Activated naive CD8-positive, alpha-beta T cell (primary cell): ENCODE measurements around the gene CALML3.

Experiments
- H3K27ac Mint-ChIP-seq: one replicate; pipeline ENCODE4 v1.8.0; 2021; ENCODE audit warnings: mixed read lengths
- H3K27me3 Mint-ChIP-seq: one replicate; pipeline ENCODE4 v1.8.0; 2021; ENCODE audit warnings: mixed read lengths
- H3K36me3 Mint-ChIP-seq: one replicate; pipeline ENCODE4 v1.8.0; 2021; ENCODE audit warnings: mixed read lengths
- H3K4me1 Mint-ChIP-seq: one replicate; pipeline ENCODE4 v1.8.0; 2021; ENCODE audit warnings: low read depth, mixed read lengths
- H3K4me3 Mint-ChIP-seq: one replicate; pipeline ENCODE4 v1.8.0; 2021; ENCODE audit warnings: mild to moderate bottlenecking, mixed read lengths
- H3K9me3 Mint-ChIP-seq: one replicate; pipeline ENCODE4 v1.8.0; 2021; ENCODE audit warnings: low read depth, mixed read lengths

Gene CALML3

GRCh38 chr10:5498791-5499492 lies 25.8 kb upstream of the CALML3 start:
- no peak overlapping the region for H3K27ac Mint-ChIP-seq
- H3K9me3 Mint-ChIP-seq = no peaks in the 10 kb centered on the region
- no peaks in the 10 kb centered on the region for H3K36me3 Mint-ChIP-seq
- peaks cover 7% of the 10 kb centered on the region for H3K4me1 Mint-ChIP-seq
- H3K4me3 Mint-ChIP-seq = no peak overlapping the region
- H3K27me3 Mint-ChIP-seq = no peaks in the 10 kb centered on the region

- H3K27ac Mint-ChIP-seq = no peak within 1 kb of the TSS
These were observed 25.1 kb upstream of the CALML3 start, which contains the start of gene CALML5 for GRCh38 chr10:5499493-5500140. Gene CALML5, minus strand, starts transcription at chr10:5499570. Its CDS starts 132 bp downstream, at chr10:5499438.

GRCh38 chr10:5500162-5500670 lies 24.5 kb upstream of the CALML3 start:
- Mint-ChIP-seq H3K36me3 (no peaks in the 10 kb centered on the region), H3K27ac (no peak overlapping the region), H3K4me1 (peaks cover 12% of the 10 kb centered on the region), H3K9me3 (no peaks in the 10 kb centered on the region), H3K4me3 (no peak overlapping the region), H3K27me3 (no peaks in the 10 kb centered on the region)

More at GRCh38 chr10:5499493-5500140, 25.1 kb upstream of the CALML3 start, which contains the start of gene CALML5:
- Mint-ChIP-seq H3K9me3 (no peaks in the 10 kb centered on the region), H3K36me3 (no peaks in the 10 kb centered on the region), H3K27me3 (no peaks in the 10 kb centered on the region), H3K4me3 (no peak within 1 kb of the TSS), H3K4me1 (peaks cover 12% of the 10 kb centered on the region)

- Mint-ChIP-seq H3K4me1 (peaks cover 12% of the 10 kb centered on the region), H3K9me3 (no peaks in the 10 kb centered on the region), H3K27ac (peak overlapping the region; percentile 50), H3K4me3 (no peak overlapping the region), H3K36me3 (no peaks in the 10 kb centered on the region), H3K27me3 (no peaks in the 10 kb centered on the region)
These were observed 23.9 kb upstream of the CALML3 start for GRCh38 chr10:5500910-5501309.

- Mint-ChIP-seq H3K4me3 (no peak overlapping the region), H3K27ac (no peak overlapping the region), H3K27me3 (peaks cover 1% of the 10 kb centered on the region), H3K36me3 (no peaks in the 10 kb centered on the region), H3K9me3 (no peaks in the 10 kb centered on the region), H3K4me1 (peaks cover 12% of the 10 kb centered on the region)
These were observed 22.7 kb upstream of the CALML3 start for GRCh38 chr10:5502061-5502521.

DNA sequence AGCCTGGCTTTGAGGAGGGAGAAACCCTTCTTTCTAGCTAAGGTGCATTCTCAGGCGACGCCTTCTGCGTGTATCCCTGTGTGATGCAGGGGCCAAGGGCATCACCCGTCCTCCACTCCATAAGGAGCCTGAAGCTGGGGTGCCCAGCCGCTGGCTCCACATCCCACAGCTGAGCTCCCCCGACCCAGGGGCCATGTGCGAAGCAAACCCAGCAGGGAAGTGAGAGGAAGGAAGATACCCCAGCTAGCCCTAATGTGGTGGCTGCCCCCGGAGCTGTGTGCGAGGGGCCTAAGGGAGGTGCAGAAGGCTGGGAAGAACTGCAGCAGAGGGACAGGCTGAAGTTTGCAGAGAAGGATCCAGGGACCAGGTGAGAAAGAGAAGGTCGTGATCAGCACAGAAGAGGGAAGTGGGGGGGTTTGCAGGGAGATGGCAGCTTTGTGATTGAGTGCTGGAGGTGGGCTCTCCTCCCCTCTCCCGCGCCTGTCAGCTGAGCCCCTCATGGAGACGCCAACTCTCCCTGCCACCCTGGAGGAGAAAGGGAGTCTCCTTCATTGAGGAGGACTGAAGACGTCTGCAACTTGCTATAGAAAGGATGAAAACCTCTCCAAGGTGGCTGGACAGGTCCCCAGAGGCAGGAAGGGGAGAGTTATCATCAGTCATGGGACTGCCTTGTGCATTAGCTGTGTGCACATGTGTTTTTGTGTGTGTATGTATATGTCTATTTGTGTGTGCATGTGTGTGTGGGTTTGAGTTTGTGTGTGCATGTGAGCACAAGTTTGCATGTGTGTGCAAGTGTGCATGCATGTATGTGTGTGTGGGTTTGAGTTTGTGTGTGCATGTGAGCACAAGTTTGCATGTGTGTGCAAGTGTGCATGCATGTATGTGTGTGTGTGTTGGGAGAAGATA lies 21.9 kb upstream of the CALML3 start:
- H3K27me3 Mint-ChIP-seq = peaks cover 1% of the 10 kb centered on the region
- no peak overlapping the region for H3K4me3 Mint-ChIP-seq

GRCh38 chr10:5503477-5503835 lies 21.3 kb upstream of the CALML3 start:
- Mint-ChIP-seq H3K36me3 (no peaks in the 10 kb centered on the region), H3K4me3 (no peak overlapping the region), H3K27ac (no peak overlapping the region), H3K9me3 (no peaks in the 10 kb centered on the region), H3K27me3 (peaks cover 1% of the 10 kb centered on the region), H3K4me1 (peaks cover 12% of the 10 kb centered on the region)

More for the DNA sequence above, 21.9 kb upstream of the CALML3 start:
- Mint-ChIP-seq H3K36me3 (no peaks in the 10 kb centered on the region), H3K4me1 (peaks cover 12% of the 10 kb centered on the region), H3K27ac (no peak overlapping the region), H3K9me3 (no peaks in the 10 kb centered on the region)

GRCh38 chr10:5504146-5505072 lies 20.4 kb upstream of the CALML3 start:
- H3K4me3 Mint-ChIP-seq = no peak overlapping the region
- peaks cover 12% of the 10 kb centered on the region for H3K4me1 Mint-ChIP-seq
- no peaks in the 10 kb centered on the region for H3K9me3 Mint-ChIP-seq
- no peak overlapping the region for H3K27ac Mint-ChIP-seq
- peaks cover 1% of the 10 kb centered on the region for H3K27me3 Mint-ChIP-seq
- H3K36me3 Mint-ChIP-seq = no peaks in the 10 kb centered on the region

- H3K27ac Mint-ChIP-seq = no peak overlapping the region
- peaks cover 1% of the 10 kb centered on the region for H3K27me3 Mint-ChIP-seq
- H3K9me3 Mint-ChIP-seq = no peaks in the 10 kb centered on the region
These were observed 18.5 kb upstream of the CALML3 start for GRCh38 chr10:5506246-5506645.

GRCh38 chr10:5506751-5507648 lies 17.8 kb upstream of the CALML3 start:
- H3K27me3 Mint-ChIP-seq = peaks cover 1% of the 10 kb centered on the region
- H3K9me3 Mint-ChIP-seq = no peaks in the 10 kb centered on the region
- no peak overlapping the region for H3K27ac Mint-ChIP-seq
- H3K4me3 Mint-ChIP-seq = no peak overlapping the region
- H3K4me1 Mint-ChIP-seq = peaks cover 10% of the 10 kb centered on the region
- no peaks in the 10 kb centered on the region for H3K36me3 Mint-ChIP-seq

More at GRCh38 chr10:5506246-5506645, 18.5 kb upstream of the CALML3 start:
- H3K4me1 Mint-ChIP-seq = peaks cover 12% of the 10 kb centered on the region
- no peak overlapping the region for H3K4me3 Mint-ChIP-seq
- H3K36me3 Mint-ChIP-seq = no peaks in the 10 kb centered on the region

GRCh38 chr10:5507649-5508131 lies 17.1 kb upstream of the CALML3 start:
- H3K36me3 Mint-ChIP-seq = no peaks in the 10 kb centered on the region
- no peaks in the 10 kb centered on the region for H3K9me3 Mint-ChIP-seq
- H3K4me1 Mint-ChIP-seq = peaks cover 8% of the 10 kb centered on the region
- no peak overlapping the region for H3K4me3 Mint-ChIP-seq
- no peak overlapping the region for H3K27ac Mint-ChIP-seq
- peaks cover 3% of the 10 kb centered on the region for H3K27me3 Mint-ChIP-seq

- Mint-ChIP-seq H3K4me1 (peaks cover 11% of the 10 kb centered on the region), H3K27ac (no peak overlapping the region), H3K36me3 (no peaks in the 10 kb centered on the region), H3K27me3 (peaks cover 3% of the 10 kb centered on the region), H3K4me3 (no peak overlapping the region), H3K9me3 (no peaks in the 10 kb centered on the region)
These were observed 16.6 kb upstream of the CALML3 start for GRCh38 chr10:5508161-5508604.

DNA sequence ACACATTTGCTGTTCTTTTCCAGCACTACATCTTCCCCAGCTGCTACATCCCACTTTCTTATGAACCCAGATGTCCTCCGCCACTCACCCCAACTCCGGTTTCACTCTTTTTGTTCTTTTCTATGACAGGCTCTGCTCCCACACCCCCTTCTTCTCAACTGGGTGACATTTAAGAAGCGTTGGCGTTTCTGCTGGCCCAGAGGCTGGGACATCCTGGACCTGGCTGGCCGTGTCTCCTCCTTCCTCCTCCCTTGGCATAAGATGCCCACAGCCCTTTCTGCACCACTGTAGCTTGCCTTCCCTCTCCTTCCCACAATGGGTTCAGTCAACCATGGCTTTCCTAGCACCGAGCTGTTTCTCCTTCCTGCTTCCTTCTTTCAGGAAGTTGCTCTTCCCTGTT lies 16.0 kb upstream of the CALML3 start:
- Mint-ChIP-seq H3K9me3 (no peaks in the 10 kb centered on the region), H3K4me3 (no peak overlapping the region), H3K4me1 (peaks cover 15% of the 10 kb centered on the region), H3K27ac (no peak overlapping the region), H3K27me3 (peaks cover 3% of the 10 kb centered on the region), H3K36me3 (no peaks in the 10 kb centered on the region)
